PFSK-1 (cell line): ENCODE results near the gene CPT1A.

Experiments used
- FOXP2 ChIP-seq: optimal IDR thresholded peaks from 2 replicates; pipeline ENCODE3; 2011; ENCODE audit warnings: borderline replicate concordance, control low read depth, inconsistent platforms; ENCODE audit not compliant: insufficient read depth; ENCODE audit errors: extremely low read length, extremely low read depth
- POLR2AphosphoS5 ChIP-seq: IDR thresholded peaks from 2 replicates; pipeline ENCODE4 v1.6.1; 2012; ENCODE audit warnings: low read depth, mild to moderate bottlenecking, control low read depth, low read length, moderate library complexity
- REST ChIP-seq, 2 experiments: IDR thresholded peaks; 2 replicates each; pipeline versions ENCODE4 v1.6.1 to v1.8.0; 2011 to 2012; ENCODE audit warnings: low read depth in 2 of 2, low read length in 2 of 2, control low read depth in 1 of 2, inconsistent platforms in 1 of 2, mild to moderate bottlenecking in 1 of 2, moderate library complexity in 1 of 2; ENCODE audit not compliant: insufficient read depth in 1 of 2
- SIN3A ChIP-seq: IDR thresholded peaks from 2 replicates; pipeline ENCODE4 v1.6.1; 2012; ENCODE audit warnings: mild to moderate bottlenecking, low read length, moderate library complexity, borderline replicate concordance; ENCODE audit not compliant: insufficient read depth
- TAF1 ChIP-seq: IDR thresholded peaks from 2 replicates; pipeline ENCODE4 v1.6.1; 2012; ENCODE audit warnings: low read length, control low read depth, borderline replicate concordance; ENCODE audit not compliant: insufficient read depth

CPT1A gene

DNA sequence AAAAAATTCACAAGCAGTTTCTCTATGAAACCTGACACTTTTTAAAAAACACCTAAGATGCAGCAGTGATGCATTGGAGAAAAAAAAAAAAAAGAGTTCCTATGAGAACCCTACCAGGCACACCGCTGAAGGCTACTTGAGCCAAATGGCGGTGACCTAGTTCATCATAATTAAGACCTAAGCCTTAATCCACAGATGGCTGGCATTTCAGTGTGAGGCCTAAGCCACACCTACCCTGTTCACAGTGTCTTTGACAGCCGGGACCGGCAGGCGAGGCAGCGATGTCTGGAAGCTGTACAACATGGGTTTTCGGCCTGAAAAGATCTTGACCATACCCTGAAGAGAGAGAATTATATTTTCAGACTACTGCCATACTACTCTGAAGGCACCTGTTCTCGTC is 38.0 kb downstream of the CPT1A start:
- TF ChIP-seq FOXP2 (no peak), POLR2AphosphoS5 (no peak), REST (IDR thresholded peaks at IDR 0.05; ENCODE audit: insufficient read depth in 1 of 2, low read depth in 2 of 2, low read length in 2 of 2) (no peak), SIN3A (no peak), TAF1 (no peak)

- TF ChIP-seq FOXP2 (no peak), REST (IDR thresholded peaks at IDR 0.05; ENCODE audit: insufficient read depth in 1 of 2, low read depth in 2 of 2, low read length in 2 of 2) (no peak), TAF1 (no peak), POLR2AphosphoS5 (no peak), SIN3A (no peak)
Measured at GRCh38 chr11:68798221-68798813, 43.4 kb downstream of the CPT1A start.

DNA sequence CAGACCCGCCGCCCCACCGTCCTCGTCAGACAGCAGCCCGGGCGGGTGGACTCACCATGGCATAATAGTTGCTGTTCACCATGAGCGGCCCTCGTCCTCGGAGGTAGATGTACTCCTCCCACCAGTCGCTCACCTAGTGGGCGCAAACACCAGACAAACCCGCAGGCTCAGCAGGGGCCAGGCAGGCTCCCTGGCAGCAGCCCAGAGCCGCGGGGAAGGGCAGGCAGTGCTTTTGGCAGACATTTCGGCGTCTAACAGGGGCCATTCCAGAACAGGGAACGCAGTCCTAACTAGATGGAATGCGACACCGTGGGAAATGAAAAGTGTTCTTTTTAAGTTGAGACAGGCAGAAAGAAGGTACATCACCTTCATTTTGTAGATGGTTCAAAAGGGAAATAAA is 44.9 kb downstream of the CPT1A start:
- no peak for TF ChIP-seq FOXP2
- TF ChIP-seq TAF1 = no peak
- TF ChIP-seq POLR2AphosphoS5 = no peak
- TF ChIP-seq REST (IDR thresholded peaks at IDR 0.05; ENCODE audit: insufficient read depth in 1 of 2, low read depth in 2 of 2, low read length in 2 of 2) = no peak
- no peak for TF ChIP-seq SIN3A

DNA sequence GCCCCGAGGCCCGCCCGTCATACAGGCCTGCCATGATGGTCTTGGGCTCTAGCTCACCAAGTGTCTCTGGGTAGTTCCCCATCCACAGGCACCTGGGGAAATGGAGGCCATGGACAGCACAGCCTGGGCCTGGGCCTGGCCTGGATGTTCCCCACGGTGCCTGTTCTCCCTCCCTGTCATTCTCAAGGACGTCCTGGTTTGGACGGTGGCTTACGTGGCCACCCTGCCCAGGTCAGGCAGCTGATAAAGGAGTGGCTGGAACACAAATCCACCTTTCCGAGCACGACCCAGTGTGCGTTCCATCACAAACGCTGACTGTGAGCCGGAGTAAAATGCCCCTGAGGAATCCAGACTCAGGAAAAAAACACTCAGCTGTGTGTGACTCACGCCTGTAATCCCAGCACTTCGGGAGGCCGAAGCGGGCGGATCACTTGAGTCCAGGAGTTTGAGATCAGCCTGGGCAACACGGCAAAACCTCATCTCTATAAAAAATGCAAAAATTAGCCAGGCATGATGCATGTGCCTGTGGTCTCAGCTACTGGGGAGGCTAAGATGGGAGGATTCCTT is 49.2 kb downstream of the CPT1A start:
- TF ChIP-seq REST (IDR thresholded peaks at IDR 0.05; ENCODE audit: insufficient read depth in 1 of 2, low read depth in 2 of 2, low read length in 2 of 2) = no peak
- no peak for TF ChIP-seq SIN3A
- TF ChIP-seq FOXP2 = no peak
- no peak for TF ChIP-seq POLR2AphosphoS5

- TF ChIP-seq POLR2AphosphoS5 (no peak), FOXP2 (no peak), SIN3A (no peak), TAF1 (no peak), REST (IDR thresholded peaks at IDR 0.05; ENCODE audit: insufficient read depth in 1 of 2, low read depth in 2 of 2, low read length in 2 of 2) (no peak)
Measured at GRCh38 chr11:68784653-68785052, 57.1 kb downstream of the CPT1A start.
